Natural killer cell (primary cell): ENCODE results near the gene PUM1. TPM values are rescaled to one million over a fixed set of nuclear protein-coding genes. Genes with fewer than 3 reads are reported as not detected.

Experiments used
- ATAC-seq, 3 donors: fragments of 150-1000 bp in 2 of 3; fragments of 200-7000 bp in 1 of 3; cut with Tn5 transposase; 1 replicate in 1 of 3; 2 replicates in 2 of 3; pipeline ENCODE4 v1.10.0; 2021; ENCODE audit warnings: mild to moderate bottlenecking in 2 of 3, moderate library complexity in 2 of 3
- DNase-seq, 2 donors: peaks; one replicate each; pipeline versions ENCODE4 v3.0.0 to v3.0.0-alpha.2; 2013 to 2021; ENCODE audit warnings: mixed read lengths in 1 of 2
- H3K27ac ChIP-seq: one replicate; pipeline ENCODE4 v1.5.1; 2013; ENCODE audit warnings: mild to moderate bottlenecking, low read length
- H3K27me3 ChIP-seq: one replicate; pipeline ENCODE4 v1.6.1; 2013; ENCODE audit warnings: low read length; ENCODE audit not compliant: control insufficient read depth, insufficient read depth
- H3K36me3 ChIP-seq: one replicate; pipeline ENCODE4 v1.6.1; 2013; ENCODE audit warnings: low read length; ENCODE audit not compliant: control insufficient read depth, insufficient read depth
- H3K4me1 ChIP-seq: one replicate; pipeline ENCODE4 v1.6.1; 2013; ENCODE audit warnings: low read length; ENCODE audit not compliant: control insufficient read depth, insufficient read depth
- H3K4me3 ChIP-seq: one replicate; pipeline ENCODE4 v1.5.1; 2013; ENCODE audit warnings: low read length
- H3K9me3 ChIP-seq: one replicate; pipeline ENCODE4 v1.6.1; 2013; ENCODE audit warnings: low read length; ENCODE audit not compliant: control insufficient read depth, insufficient read depth
- H3K27ac Mint-ChIP-seq, 2 donors: one replicate each; pipeline ENCODE4 v1.8.0; 2022; ENCODE audit warnings: mild to moderate bottlenecking in 2 of 2, mixed read lengths in 2 of 2, moderate library complexity in 1 of 2
- H3K27me3 Mint-ChIP-seq, 2 donors: one replicate each; pipeline ENCODE4 v1.8.0; 2022; ENCODE audit warnings: low read depth in 2 of 2, mixed read lengths in 2 of 2
- H3K36me3 Mint-ChIP-seq: one replicate; pipeline ENCODE4 v1.8.0; 2022; ENCODE audit warnings: mixed read lengths
- H3K4me1 Mint-ChIP-seq, 2 donors: one replicate each; pipeline ENCODE4 v1.8.0; 2022; ENCODE audit warnings: mixed read lengths in 2 of 2
- H3K4me3 Mint-ChIP-seq: one replicate; pipeline ENCODE4 v1.8.0; 2022; ENCODE audit warnings: mild to moderate bottlenecking, moderate library complexity, mixed read lengths
- H3K9me3 Mint-ChIP-seq, 2 donors: one replicate each; pipeline ENCODE4 v1.8.0; 2022; ENCODE audit warnings: mixed read lengths in 2 of 2
- CTCF ChIP-seq: fragments of 200-600 bp; IDR thresholded peaks from one replicate; pipeline ENCODE4 v1.8.0; 2022; ENCODE audit warnings: antibody characterized with exemption
- WGBS: methylation state at CpG from one replicate; pipeline ENCODE4 v1.1.7; 2013; ENCODE audit warnings: missing lambda C conversion rate; ENCODE audit not compliant: insufficient coverage; 5-methylcytosine and 5-hydroxymethylcytosine counted together
- intact Hi-C: fragments of 100-400 bp; cut with micrococcal nuclease; formaldehyde crosslinking; loops from one replicate; pipeline ENCODE4 v1.14.2; 2022
- total RNA-seq, 4 donors: library from RNA; stranded (reverse); fragments of 120-200 nt in 1 of 4; gene quantifications; one replicate each; pipeline versions ENCODE4 v1.2.3 to v1.2.4, GENCODE V29; 2013 to 2022

PUM1 gene
- total RNA-seq, 3 donors from 2014 or later (not counting 1 experiment from before 2014, with no cell fraction given) = 193 to 209 (median 202) TPM

DNA sequence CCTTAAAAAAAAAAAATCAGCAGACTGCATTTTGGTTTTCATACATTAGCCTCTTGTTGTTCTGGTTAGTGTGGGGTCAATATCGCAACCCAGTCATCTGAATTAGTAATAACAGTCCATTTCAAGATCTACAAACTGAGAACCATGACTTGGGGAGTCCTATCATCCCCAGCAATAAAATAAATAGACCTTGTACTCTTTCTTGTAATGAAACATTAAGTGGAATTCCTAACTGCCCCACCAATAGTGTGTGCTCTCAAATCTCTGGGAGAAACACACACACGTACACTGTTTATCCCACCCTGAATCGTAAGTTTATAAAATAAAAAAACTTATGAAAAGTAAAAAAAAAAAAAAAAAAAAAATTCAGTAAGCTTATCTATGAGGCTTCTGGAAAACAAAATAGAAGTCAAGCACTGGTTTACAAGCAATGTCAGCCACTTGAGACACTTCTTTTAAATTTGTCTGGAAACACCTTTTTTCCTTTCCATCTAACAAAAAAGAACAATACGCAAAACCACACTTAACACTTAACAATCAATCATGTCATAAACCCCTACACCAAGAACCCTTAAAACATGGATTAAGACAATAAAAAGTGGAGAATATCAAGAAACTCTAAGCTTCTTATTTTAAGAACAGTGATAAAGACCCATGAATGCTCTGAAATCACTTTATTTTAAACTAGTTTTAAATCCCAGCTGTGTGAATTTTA, 53.1 kb downstream of the PUM1 start:
- no peaks in the 10 kb centered on the region for H3K36me3 ChIP-seq
- Mint-ChIP-seq H3K27ac (peak overlapping the region; percentile 31 to 77), H3K4me1 (peaks cover 59 to 60% of the 10 kb centered on the region in 2 donors), H3K36me3 (no peaks in the 10 kb centered on the region), H3K27me3 (no peaks in the 10 kb centered on the region), H3K4me3 (no peak overlapping the region), H3K9me3 (no peaks in the 10 kb centered on the region)
- no peak overlapping the region for H3K4me3 ChIP-seq
- H3K4me1 ChIP-seq = peaks cover 17% of the 10 kb centered on the region
- WGBS = 90% methylated on average over 2 of the region's 4 CpGs
- H3K27ac ChIP-seq = no peak overlapping the region
- no peak for DNase-seq
- no peak for TF ChIP-seq CTCF
- intact Hi-C loops = loop anchor here (10.0 kb wide), 1 partner anchor 52 kb away; the partner anchor contains the start of gene PUM1
- no peaks in the 10 kb centered on the region for H3K27me3 ChIP-seq
- no peak for ATAC-seq
- no peaks in the 10 kb centered on the region for H3K9me3 ChIP-seq

DNA sequence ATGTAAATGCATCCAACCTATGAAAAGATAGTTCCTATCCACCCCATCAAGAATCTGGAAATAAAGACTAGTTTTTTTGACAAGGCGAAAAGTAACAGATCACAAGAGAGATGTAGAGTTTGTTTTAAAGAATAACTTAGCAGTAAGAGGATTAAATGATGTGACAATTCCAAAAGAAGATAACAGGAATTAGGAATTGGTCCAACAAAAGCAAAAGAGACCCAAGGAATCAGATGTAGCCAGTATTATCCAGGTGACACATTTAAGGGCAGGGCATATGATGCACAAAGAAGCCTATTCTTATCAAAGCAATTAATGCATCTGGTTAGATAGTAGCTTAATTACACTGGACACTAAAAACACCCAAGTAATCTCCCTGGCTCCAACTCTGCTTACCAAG, 53.8 kb downstream of the PUM1 start:
- Histone ChIP-seq H3K4me1 (peaks cover 17% of the 10 kb centered on the region), H3K4me3 (no peak overlapping the region), H3K9me3 (no peaks in the 10 kb centered on the region), H3K27ac (no peak overlapping the region), H3K36me3 (no peaks in the 10 kb centered on the region), H3K27me3 (no peaks in the 10 kb centered on the region)
- intact Hi-C loops = loop anchor here (10.0 kb wide), 1 partner anchor 53 kb away; the partner anchor contains the start of gene PUM1
- H3K27ac Mint-ChIP-seq = peak overlapping the region; percentile 31 to 77
- H3K4me3 Mint-ChIP-seq = no peak overlapping the region
- DNase-seq (no peak), ATAC-seq (no peak)
- no peaks in the 10 kb centered on the region for H3K36me3 Mint-ChIP-seq
- H3K4me1 Mint-ChIP-seq = peaks cover 59 to 60% of the 10 kb centered on the region in 2 donors
- WGBS = 80% methylated on average over 1 of the region's 1 CpG
- H3K27me3 Mint-ChIP-seq = no peaks in the 10 kb centered on the region
- no peak for TF ChIP-seq CTCF
- H3K9me3 Mint-ChIP-seq = no peaks in the 10 kb centered on the region

DNA sequence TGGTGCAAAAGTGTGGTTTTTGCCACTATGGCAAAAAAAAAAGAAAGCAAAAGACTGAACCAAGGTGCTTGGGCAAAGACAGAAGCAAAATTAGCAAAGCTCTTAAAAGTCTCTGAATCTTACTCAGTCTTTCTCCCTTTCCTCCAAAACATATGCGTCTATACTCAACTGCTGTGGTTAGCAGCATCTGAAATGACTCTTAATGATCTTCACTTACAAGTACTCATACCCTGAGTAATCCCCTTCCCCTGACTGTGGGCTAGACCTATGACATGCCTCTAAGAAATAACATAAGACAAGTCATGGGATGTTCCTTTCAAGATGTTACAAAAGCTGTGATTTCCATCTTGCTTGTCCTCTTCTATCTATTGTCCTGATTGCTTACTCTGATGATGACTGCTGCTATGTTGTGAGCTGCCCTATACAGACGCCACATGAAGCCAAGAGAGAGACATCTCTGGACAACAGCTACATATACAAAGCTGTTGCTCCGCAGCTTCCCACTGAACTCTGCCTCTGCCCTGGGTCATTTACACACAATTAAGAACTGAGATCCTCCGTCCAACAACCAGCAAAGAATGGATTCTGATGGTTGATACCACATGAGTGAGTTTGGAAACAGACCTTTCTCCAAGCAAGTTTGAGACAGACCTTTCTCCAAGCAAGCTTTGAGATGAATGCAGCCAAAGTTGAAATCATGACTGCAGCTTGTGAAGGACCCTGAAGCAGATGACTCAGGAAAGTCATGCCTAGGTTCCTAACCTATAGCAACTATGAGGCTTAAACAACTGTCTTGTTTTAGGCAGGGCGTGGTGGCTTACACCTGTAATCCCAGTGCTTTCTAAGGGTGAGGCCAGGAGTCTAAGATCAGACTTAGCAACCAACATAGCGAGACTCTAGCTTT, 55.2 kb downstream of the PUM1 start:
- Mint-ChIP-seq H3K4me3 (peak overlapping the region; percentile 15), H3K36me3 (no peaks in the 10 kb centered on the region), H3K4me1 (peaks cover 65 to 70% of the 10 kb centered on the region in 2 donors), H3K27me3 (no peaks in the 10 kb centered on the region), H3K9me3 (no peaks in the 10 kb centered on the region), H3K27ac (peak overlapping the region; percentile 20 to 54)
- ATAC-seq (peak; percentile 52 to 82 (median 63)), DNase-seq (peak in 1 of 2 donors; percentile 24)
- intact Hi-C loops = loop anchor here (10.0 kb wide), 1 partner anchor 54 kb away; the partner anchor contains the start of gene PUM1
- Histone ChIP-seq H3K4me1 (peaks cover 17% of the 10 kb centered on the region), H3K4me3 (no peak overlapping the region), H3K36me3 (peaks cover 13% of the 10 kb centered on the region), H3K27me3 (no peaks in the 10 kb centered on the region), H3K27ac (no peak overlapping the region), H3K9me3 (no peaks in the 10 kb centered on the region)
- TF ChIP-seq CTCF = no peak
- 71% methylated on average over 6 of the region's 6 CpGs for WGBS
